Measurements from ENCODE around the gene GPBAR1.

GPBAR1 gene, protein sequence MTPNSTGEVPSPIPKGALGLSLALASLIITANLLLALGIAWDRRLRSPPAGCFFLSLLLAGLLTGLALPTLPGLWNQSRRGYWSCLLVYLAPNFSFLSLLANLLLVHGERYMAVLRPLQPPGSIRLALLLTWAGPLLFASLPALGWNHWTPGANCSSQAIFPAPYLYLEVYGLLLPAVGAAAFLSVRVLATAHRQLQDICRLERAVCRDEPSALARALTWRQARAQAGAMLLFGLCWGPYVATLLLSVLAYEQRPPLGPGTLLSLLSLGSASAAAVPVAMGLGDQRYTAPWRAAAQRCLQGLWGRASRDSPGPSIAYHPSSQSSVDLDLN

DNA sequence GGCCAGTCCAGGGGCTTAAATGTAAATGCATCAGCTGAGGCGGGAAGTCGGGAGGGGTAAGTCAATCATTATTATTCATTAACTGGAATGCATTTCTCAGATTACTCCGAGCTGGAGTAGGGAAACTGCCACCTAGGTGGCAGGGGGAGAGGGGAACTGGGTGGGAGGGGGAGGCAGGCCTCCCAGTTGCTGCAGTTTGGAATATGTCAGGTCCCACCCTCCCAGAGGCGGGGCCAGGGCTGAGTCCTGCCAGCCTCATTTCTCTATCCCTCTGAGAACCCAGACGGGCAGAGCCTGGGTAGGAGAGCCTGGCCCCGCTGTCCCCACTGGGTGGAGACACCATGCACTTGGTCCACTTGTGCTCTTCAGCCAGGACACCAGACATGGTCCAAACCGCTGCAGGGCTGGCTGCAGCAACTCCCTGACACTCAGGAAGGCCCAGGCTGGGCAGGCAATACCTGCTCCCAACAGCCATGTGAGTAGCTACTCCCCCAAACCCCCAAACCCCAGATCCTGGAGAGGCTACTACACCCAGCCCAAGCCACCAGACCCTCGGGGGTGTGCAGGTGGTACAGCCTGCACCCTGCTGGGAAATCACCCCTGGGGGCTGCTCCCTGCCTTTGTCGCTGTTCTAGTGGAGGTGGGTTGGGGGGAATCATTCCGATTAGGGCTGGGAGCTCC is at the start of gene GPBAR1:
TSS of gene GPBAR1 (plus strand) at position 274 of the 681 bp plus-strand sequence. CDS start 1,710 bp downstream, outside the sequence.
- DNase-seq (ENCODE audit: low read depth, low spot score): peak; percentile 71

DNA sequence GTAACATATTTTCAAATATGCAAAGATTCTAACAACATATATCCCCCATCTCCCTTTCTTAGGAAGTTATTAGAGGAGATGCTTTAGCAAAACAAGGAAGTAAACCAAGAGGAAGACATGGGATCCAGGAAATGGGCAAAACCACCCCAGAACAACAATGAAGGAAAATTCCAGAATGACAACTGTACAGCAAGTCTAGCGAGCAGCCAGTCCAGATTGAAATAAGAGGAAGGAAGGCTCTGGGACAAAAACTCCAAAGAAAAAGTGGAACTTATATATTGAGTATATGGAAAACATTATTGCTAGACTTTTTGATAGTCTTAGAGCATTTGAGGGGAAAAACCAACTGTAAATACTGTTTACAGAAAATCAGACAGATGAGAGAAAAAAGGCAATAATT is 46.7 kb upstream of the GPBAR1 start:
- DNase-seq (ENCODE audit: low read depth, low spot score): no peak

DNA sequence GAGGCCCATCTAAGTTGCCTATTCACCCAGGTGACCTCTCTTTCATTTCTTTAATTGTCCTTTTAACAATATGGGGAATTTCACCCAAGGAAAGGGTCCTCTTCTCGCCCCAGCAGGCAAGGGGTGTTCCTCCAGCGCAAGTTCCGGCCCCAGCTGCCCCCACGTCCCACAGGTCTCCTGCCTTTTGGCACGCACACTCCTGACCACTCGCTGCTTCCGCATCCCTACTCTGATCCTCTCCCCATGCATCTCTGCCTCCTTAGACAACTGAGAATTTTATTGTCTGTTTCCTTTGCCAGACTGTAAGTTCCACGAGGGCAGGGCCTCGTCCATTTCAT is 44.5 kb upstream of the GPBAR1 start:
- DNase-seq (ENCODE audit: low read depth, low spot score): no peak

DNA sequence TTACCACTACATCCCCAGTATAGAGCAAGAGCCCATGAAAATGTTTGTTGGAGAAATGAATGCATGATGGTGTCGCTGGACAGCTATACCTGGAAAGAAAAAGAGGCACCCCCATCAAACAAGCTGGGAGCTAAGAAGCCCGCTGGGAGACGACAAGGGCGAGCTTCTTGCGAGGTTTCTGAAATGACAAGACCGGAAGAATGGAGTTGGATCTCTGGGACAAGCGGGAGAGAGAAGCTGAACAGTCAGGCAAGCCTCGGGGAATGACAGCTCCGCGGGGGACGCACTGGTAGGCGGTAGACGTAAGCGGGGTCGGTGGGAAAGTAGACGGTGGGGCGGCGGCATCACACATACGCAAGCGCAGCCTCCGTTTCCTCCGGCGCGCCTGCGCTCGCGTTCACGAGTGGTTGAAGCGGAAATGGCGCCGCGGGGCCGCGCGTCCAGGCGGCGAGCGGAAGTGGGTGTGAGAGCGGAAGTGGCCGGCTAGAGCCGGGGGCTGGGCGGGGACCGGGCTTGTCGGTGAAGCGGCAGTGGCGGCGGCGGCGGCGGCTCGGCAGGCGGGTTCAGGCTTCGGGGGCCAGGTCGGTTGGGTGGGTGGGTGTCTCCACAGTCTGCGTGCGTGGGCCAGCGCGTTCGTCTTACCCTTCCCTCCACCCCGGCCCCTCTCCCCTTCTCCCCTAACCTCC is 44.0 kb upstream of the GPBAR1 start, which contains the start of gene ARPC2:
TSS of gene ARPC2 (plus strand) at position 516 of the 686 bp plus-strand sequence. CDS start 282 bp downstream, outside the sequence.
- DNase-seq (ENCODE audit: low read depth, low spot score): peak; percentile 94

DNA sequence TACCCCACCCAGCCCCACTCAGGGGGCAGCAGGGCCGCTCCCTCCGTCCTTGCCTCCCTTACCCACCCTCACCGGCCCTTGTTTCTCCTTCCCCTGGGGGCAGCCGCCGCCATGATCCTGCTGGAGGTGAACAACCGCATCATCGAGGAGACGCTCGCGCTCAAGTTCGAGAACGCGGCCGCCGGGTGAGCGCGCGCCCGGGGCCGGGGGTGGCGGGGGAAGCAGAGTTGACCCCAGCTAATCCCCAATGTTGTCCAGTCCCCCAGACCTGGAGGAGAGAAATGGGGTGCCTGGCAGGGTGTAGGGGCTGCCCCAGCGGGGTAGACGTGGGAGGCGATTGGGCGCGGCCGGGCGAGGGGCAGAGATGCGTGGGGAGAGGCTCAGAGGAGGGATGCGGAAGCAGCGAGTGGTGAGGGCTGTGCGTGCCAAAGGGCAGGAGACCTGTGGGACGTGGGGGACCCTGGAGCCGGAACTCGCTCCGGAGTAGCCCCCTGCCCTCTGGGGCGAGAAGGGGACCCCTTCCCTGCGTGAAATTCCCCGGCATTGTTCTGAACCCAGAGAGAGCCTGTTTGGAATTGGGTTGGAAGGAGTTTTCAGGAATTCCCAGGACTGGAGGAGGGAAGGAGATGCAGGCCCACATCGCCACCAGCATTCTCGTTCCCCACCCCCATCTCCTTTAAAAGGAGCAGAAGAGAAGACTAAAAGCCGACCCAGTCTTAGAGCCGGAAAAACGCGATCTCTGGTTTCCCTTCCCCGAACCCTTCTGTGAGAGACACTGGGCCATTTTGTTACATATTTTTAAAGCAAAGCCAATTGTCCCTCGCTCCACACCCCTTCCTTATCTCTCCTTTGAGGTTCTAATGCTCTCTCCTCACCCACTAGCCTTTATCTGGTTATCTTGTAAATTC is 43.2 kb upstream of the GPBAR1 start:
- DNase-seq (ENCODE audit: low read depth, low spot score): peak; percentile 64

DNA sequence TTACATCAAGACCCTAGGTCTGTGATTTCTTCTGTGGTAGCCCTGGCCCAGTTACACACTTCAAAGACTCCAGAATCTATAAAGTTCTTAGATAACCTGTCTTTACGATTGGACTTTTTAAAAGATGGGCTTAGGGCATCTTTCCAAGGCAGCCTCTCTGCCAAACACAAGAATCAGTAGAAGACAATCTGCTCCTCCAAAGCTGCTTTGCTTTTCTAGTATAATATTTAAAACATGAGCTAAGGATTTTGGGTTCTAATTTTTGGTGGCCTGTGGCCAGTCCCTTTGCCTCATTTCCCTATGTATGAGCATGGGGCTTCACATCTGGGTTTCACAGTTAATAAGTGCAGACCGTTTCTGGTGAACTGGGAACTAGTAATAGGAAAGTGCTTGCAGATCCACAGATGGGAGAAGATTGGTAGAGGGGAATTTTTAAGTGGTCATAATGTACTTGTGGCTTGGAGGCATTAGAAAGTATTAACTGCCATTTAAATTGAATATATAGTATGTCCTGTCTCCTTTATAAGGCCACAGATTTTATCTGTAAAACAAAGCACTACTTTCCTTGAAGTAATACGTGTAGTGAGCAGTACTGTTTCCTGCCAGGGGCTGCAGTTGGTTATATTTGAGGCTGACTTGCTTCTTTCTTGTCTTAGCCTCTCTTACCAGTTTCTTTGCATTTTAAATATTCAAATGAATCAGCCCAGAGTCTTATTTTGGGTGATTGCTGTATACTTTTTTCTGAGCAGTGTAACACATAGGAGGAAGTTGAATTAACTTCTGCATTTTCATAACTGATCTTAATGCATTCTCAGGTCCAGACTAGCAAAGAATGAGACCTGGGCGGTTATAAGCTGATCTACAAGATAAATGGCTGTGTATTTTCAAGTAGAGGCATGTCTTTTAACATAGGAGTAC is 42.3 kb upstream of the GPBAR1 start:
- DNase-seq (ENCODE audit: low read depth, low spot score): no peak

DNA sequence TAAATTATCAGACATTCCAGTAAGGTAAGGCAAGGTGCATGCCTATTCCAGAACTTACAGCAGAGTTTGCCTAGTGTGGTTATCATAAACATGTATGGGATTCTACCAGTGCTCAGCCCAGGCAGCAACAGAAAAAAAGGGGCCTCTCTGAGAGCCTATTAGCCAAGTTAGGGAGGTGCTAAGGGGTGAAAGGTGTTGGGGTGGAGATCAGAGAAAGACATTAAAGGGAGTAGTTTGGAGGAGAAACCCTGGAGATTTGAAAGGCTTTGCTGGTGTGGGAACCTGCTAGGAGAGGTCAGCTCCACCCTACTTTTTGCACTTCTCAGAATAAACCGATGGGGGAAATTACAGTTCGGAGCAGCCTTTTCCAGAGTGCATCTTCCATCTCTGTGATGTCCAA is 40.9 kb upstream of the GPBAR1 start:
- DNase-seq (ENCODE audit: low read depth, low spot score): no peak

DNA sequence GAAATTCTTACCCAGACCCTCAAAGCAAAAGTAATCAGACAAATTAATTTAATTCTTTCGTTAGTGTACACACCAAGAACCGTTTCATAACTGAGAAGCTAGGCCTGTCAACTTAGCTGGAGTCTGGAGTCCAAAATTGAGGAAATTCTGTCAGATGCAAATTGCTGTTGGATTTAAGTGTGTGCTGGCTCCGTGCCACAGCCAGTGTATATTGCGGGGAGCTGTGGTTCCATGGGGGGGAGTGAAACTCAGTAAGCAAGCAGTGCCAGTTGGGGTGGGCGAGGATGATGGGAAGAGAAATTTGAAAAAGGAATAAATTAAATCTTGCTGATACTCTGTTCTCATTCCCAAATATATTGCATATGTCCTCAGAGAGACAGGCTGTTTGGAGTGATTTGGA is 39.8 kb upstream of the GPBAR1 start:
- no peak for DNase-seq (ENCODE audit: low read depth, low spot score)

DNA sequence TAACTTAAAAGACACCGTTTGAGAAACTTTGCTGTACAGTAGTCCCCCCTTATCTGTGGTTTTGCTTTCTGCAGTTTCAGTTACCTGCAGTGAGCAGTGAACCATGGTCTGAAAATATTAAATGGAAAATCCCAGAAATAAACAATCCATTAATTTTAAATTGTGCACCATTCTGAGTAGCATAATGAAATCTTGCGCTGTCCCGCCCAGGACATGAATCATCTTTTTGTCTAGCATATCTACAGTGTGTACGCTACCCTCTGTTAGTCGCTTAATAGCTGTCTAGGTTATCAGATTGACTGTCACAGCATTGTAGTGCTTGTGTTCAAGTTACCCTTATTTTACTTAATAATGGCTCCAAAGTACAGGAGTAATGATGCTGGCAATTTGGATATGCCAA is 37.8 kb upstream of the GPBAR1 start:
- no peak for DNase-seq (ENCODE audit: low read depth, low spot score)

DNA sequence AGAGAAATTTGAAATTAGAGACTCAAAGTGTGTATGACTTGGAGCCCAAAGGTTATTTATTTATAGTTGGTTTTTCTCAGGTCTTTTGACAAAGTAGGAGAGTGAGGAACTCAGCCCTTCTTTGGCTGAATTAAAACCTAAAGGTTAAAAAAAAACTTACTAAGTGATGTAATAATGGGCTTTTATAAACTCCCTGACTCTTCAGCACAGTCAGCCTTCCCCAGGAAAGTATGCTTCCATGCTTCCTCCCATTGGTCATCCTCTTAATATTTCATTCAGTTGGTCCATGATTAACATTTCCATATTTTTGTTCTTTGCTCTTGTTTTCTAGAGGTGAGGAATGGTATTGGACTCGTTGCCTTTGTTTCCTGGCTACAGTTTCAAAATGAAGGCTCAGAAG is 36.6 kb upstream of the GPBAR1 start:
- no peak for DNase-seq (ENCODE audit: low read depth, low spot score)

DNA sequence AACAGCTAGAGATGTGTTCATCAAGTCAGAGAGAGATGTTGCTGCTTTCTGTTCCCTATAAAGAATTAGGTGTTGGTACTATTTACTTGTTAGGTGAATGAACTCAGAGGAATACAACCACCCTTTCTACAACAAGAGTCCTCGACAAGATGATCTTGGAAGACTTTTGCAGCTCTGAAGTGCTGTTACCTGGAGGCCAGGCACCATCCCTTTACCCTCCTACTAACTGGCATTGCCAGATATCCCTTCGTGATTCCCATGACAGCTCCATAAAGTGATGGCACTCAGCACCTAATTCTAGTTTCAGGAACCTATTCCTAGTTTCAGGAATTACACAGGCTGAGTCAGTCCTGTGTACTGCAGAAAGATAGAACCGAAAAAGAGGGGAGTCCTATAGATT is 33.9 kb upstream of the GPBAR1 start:
- DNase-seq (ENCODE audit: low read depth, low spot score): no peak

DNA sequence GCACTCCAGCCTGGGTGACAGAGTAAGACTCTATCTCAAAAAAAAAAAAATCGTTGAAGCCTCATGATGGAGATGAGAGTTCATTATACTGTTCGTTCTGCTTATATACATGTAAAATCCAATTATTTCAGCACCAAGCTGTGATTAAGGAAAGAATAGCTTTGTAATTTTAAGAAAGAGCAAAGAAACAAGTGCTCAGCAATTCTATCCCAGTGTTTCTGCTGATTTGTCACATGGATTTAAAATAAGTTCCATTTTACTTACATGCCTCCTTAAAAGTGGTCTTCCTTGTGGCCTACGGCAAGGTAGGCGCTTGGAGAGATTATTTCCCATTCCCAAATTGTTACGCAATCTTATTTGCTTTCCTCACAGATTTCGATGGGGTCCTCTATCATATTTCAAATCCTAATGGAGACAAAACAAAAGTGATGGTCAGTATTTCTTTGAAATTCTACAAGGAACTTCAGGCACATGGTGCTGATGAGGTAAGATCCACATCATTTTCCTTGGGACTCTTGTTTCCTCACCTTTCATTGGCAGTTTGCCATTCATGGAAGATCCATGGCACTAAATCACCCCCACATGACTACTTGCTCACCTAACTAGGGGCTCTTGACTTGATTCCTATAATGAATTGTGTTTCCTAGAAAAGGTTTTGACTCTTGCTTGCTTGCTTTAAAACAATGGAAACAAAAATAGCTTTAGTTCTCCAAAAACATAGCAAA is 32.3 kb upstream of the GPBAR1 start:
- DNase-seq (ENCODE audit: low read depth, low spot score): no peak

DNA sequence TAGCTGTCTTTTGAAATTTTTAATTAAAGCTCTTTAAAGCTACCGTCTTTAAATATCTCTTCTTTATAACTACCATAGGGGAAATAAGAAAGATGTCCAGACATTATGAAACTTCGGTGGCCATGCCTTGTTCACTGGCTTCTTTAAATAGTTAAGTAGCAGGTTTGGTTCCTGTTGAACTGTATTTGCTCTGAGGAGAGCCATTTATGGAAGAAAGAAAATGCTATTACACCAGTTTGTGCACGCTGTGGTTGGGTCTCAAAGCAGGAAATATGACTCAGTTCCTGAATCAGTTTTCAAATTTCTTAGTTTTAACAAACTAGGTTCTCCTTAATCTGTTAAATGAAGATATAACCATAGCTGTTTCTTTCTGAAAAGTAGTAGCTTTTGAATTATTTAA is 31.6 kb upstream of the GPBAR1 start:
- DNase-seq (ENCODE audit: low read depth, low spot score): no peak

DNA sequence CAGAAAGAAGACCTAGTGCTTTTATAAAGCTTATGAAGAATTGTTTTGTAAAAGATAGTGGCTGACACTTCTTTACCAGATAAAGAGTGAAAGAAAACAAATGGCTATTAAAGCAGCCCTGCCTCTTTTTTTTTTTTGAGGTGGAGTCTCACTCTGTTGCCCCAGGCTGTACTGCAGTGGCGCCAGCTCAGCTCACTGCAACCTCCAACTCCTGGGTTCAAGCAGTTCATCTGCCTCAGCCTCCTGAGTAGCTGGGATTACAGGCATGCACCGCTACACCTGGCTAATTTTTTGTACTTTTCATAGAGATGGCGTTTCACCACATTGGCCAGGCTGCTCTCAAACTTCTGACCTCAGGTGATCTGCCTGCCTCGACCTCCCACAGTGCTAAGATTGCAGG is 31.0 kb upstream of the GPBAR1 start:
- peak; percentile 60 for DNase-seq (ENCODE audit: low read depth, low spot score)

DNA sequence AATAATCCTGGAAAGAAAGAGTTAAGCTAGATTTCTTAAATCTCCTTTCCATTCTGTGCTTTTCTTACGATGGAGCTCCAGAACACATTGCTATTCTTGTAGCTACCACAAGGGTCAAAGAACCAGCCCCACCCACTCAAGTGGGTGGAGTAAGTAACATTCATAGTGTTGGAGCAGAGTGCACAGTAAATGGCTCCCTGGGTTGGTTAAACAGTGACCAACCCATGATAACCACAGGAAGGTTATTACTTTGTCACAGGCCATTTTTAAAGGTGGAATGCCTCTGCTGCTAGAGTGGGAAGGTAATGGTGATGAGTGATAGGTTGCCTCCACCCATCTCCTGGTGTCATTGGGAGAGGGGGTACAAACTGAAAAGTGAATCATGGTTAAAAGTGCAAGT is 29.9 kb upstream of the GPBAR1 start:
- no peak for DNase-seq (ENCODE audit: low read depth, low spot score)

DNA sequence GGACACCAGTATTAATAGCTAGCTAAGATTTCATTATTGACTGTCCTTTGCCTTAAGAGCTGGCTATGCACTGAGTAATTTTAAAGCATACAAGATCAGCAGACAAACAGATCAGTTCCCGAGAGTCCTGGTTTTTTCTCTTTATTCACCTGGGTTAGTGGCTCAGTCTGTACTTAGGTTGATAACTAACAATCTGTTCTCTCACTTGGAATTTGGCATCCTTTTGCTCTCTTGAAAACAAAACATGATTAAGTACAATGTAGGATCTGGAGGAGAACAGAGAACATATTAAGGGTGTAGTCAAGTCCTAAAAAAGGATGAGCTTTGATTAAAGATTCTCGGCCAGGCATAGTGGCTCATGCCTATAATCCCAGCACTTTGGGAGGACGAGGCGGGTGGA is 27.3 kb upstream of the GPBAR1 start:
- no peak for DNase-seq (ENCODE audit: low read depth, low spot score)

DNA sequence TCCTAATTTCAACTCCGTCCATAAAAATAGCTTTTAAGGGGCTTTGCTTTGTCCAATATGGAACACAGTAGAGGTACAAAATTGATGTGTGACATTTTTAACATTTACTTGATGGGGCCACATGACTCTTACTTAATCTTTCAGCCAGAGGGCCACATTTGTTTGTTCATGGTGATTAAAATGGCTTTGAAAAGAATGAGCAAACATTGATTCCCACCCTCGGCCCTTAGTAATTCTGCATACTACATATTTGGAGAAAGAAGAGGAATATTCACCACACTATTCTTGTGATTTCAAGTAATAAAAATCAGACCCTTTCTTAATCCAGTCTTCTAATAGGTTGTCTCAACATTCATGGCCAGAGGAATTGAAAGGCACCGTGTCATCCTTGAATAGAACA is 26.3 kb upstream of the GPBAR1 start:
- no peak for DNase-seq (ENCODE audit: low read depth, low spot score)

DNA sequence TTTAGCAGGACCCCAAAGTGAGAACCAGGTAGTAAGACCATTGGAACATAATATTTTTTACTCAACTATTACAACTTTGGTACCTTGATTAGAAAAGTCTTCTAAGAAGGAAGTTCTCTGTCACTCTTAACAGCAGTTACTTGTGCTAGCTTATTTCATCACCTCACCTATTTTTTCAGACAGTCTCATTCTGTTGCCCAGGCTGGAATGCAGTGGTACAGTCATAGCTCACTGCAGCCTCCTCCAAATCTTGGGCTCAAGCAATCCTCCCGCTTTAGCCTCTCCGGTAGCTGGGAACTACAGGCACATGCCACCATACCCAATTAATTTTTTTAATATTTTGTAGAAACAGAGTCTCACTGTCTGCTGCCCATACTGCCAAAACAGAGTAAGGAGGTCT is 25.8 kb upstream of the GPBAR1 start:
- no peak for DNase-seq (ENCODE audit: low read depth, low spot score)

DNA sequence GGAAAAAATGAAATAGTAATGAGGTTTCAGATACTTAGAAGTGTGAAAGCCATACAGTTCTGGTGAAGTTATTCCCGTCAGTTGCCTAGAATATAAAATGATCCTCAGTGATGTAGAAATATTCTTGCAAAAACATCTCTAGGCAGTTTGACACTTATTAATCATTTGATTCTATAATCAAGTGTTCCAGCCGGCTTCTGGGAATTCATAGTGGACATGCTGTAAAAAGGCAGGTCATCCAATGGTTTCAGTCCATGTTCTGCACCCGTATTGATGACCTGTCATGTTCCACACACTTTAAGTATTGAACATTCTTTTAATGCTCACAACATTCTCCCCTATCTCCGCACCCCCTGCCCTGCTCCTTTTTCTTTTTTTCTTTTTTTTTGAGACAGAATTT is 24.0 kb upstream of the GPBAR1 start:
- no peak for DNase-seq (ENCODE audit: low read depth, low spot score)

DNA sequence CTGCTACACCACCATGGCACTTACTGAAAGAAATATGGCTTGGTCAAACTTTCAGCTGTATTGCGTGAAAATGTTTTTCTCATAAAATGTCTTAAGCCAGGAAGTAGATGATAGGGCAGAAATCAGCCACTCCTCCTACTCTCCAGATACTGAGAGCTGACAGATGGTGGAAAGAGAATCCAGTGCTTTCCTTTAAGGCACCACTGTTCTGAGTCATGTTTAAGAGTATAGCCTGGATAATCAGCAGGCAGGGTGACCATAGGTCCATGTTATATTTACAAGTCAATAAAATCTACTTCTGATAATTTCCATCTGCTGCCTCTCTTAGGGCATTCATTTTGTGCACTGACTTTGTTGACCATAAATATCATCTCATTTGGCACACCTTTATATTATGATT is 21.9 kb upstream of the GPBAR1 start:
- DNase-seq (ENCODE audit: low read depth, low spot score): no peak
